Measurements from ENCODE around the gene EEFSEC.
"Not testable (repeated sequence)": the region's sequence is repeated elsewhere in the genome, so short reads cannot be mapped to it uniquely, and the experiment has no call there.

The EEFSEC gene

DNA sequence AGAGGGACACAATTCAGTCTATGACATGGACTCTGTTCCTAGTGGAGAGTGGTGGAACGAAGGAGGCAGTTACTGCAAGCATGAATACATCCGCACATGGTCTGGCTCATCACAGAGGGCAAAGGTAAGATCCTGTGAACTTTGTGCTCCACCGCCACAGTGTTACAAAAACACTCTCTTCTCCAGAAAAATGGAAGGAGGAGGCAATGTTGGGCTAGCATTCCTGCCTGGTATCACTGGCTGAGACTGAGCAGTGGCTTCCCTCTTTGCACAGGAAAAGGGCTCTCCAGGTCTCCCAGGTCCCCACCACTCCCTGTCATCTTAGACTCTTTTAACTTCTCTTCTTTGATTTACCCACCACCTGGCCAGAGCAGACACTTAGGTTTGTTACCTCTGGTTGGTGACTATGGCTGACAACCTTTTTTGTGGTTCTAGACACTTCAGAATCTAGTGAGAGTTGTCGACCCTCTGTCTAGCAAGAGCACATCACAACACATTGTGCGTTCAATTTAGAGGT lies 1.5 kb upstream of the EEFSEC start:
- DNase-seq (ENCODE audit: low read depth in 2 of 2, low spot score in 1 of 2): no peak

DNA sequence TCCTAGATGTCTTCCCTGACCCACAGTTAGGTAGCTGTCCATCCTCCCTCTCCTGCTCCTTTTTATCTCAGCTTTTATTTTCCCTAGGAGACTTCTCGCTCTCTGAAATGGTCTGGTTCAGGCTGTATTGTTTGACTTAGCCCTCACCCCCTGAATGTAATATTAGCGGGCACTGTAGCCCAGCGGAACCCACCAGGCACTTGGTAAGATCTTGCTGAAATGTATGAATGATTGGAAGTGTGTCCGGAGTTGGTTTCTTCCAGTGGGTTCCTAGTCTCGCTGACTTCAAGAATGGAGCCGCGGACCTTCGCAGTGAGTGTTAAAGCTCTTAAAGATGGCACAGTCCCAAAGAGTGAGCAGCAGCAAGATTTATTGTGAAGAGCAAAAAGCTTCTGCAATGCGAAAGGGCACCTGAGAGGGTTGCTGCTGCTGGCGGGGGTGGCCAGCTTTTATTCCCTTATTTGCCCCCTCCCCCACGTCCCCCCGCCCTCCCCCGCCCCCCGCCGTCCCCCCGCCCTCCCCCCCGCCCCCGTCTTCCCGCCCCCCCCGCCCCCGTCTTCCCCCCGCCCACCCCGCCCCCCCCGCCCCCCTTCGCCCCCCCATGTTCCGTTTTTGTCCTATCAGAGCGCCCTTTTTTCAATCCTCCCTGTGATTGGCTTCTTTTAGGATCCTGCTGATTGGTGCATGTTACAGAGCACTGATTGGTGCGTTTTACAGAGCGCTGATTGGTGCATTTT lies 694 bp upstream of the EEFSEC start:
- DNase-seq (ENCODE audit: low read depth in 2 of 2, low spot score in 1 of 2): no peak

DNA sequence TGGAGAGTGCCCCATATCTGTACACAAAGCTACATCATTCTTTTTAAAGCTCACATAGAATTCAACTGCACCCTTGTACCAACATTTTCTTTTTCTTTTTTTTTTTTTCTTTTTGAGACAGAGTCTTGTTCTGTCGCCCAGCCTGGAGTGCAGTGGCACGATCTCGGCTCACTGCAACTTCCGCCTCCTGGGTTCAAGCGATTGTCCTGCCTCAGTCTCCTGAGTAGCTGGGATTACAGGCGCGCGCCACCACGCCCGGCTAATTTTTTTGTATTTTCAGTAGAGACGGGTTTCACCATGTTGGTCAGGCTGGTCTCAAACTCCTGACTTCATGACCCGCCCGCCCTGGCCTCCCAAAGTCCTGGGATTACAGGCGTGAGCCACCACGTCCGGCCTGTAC lies 1.1 kb downstream of the EEFSEC start:
- not testable (repeated sequence) for DNase-seq (ENCODE audit: low read depth in 2 of 2, low spot score in 1 of 2)

DNA sequence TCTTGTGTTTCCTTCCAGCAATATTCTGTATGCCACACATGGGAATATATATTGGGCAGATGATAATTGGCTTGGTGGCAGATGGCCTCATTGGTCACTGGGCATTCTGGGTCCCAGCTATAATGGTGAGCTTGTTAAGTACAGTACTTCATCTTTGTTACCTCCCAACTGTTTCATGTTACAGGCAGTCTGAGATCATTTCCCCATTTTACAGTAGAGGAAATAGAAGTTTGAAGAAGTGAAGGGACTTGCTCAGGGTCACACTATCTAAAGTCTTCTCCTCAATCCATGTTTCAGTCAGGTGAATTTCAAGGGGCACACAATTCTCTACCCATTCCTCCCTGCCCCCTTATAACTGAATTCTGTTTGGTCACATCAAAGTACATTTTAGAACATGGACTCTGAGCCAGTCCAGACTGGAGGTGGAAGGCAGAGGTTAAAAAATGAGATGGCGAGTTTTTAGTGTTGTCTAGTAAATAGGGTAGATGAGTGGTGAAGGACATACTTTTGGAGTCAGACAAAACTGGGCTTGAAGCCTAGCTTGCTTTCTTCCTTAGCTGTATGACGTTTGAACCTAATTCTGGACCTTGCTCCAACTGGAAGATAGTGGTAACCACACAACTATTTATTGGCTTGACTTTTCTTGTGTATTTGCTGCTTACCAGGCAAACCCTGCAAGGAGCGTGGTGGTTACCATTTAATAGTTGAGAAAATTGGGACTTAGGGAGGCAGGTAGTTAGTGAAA lies 2.5 kb downstream of the EEFSEC start:
- no peak for DNase-seq (ENCODE audit: low read depth in 2 of 2, low spot score in 1 of 2)

DNA sequence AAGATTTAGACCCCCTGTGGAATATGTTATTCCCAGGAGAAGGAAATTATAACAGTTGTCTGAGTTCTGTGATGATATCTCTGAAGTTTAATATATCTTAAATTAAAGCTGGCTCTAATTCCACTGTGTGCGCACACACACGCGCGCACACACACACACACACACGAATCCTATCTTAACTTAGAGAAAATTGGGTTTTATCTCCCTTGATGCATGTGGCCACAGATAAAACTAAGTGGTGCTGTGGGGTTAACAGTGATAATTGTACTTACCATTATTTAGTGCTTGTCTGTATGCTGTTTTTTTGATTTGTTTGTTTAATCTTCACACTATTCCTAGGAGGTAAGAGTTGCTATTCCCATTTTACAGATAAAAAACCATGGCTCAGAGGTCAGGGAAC lies 7.4 kb downstream of the EEFSEC start:
- DNase-seq (ENCODE audit: low read depth in 2 of 2, low spot score in 1 of 2): no peak

DNA sequence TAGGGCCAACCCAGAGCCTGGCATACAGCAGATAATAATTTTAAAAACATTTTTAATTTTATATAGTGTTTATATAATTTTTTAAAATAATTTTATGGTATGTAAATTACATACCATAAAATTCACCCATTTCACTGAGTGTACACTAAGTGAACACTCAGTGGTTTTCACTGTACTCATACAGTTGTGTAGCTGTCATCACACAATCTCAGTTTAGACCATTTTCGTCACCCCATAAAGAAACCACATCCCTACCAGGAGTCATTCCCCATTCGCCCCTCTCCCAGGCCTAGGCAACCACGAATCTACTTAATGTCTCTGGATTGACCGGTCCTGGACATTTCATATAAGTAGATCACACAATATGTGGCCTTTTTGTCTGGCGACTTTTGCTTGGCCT lies 10.2 kb downstream of the EEFSEC start:
- no peak for DNase-seq (ENCODE audit: low read depth in 2 of 2, low spot score in 1 of 2)

DNA sequence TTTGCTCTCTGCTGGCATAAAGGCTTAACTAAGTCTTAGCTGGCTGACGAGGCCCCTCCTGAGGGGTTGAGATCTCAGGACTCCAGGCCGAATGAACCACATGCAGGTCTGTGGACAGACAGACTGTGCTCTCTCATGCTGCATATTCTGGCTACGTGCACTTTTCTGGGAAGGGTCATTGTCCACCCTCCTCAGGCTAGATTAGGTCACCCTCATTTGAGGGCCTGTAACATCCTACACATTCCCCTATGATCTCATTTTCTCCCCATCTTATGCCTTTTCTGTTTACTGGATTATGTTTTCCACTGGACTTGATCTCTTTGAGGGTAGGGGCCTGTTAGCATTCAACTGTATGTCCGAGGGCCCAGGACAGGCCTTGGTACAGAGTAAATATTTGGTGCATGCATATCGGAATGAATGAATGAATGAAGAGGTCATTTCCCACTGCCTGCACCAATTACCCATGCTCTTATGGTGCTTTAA lies 13.7 kb downstream of the EEFSEC start:
- DNase-seq (ENCODE audit: low read depth in 2 of 2, low spot score in 1 of 2): no peak

DNA sequence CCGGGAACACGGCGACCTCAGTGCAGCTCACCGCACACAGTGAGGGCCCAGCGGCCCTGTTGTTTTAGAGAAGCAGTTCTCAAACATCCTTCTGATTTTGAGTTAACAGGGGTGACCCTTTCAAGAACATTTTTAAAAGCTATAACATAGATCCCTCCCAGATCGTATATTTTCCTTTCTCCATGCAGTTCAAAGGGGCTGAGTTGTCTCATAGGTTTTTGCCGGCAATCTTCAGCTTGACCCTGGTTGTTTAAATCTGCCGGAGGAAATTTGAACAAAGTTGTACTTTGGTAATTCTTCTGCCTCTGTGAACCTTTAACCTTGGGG lies 14.3 kb downstream of the EEFSEC start:
- DNase-seq (ENCODE audit: low read depth in 2 of 2, low spot score in 1 of 2): no peak

DNA sequence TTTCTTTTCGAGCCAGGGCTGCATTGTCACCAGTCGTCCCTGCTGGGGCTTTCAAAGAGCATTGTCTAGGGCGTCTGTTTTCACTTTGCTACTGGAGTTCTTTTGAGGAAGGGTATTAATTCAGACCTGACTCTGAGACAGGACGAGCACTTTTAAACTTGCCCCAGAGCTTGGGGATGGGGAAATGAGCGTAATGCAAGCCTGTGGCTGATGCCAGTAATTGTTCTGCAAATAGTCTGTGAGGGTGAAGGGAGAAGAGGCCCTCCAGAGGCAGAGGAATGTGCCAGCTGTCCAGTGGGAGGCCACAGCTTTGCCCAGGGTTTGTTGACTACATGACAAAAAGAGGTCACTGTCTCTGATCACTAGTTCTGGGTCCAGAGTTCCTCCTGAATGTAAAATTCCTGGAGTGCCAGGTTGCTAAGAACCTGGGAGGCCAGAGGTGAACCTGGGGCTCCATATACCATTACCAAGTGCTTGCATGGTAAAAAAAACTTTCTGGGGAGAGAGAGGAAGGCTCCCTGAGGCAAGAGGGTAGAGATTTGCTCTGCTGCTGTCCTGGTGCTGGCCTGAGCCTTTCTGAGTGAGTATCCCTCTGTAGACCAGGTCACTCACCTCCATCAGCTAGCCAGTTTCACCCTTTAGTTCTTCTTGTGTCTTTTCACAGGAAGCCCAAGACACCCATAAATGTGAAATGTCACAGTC lies 14.8 kb downstream of the EEFSEC start:
- no peak for DNase-seq (ENCODE audit: low read depth in 2 of 2, low spot score in 1 of 2)

DNA sequence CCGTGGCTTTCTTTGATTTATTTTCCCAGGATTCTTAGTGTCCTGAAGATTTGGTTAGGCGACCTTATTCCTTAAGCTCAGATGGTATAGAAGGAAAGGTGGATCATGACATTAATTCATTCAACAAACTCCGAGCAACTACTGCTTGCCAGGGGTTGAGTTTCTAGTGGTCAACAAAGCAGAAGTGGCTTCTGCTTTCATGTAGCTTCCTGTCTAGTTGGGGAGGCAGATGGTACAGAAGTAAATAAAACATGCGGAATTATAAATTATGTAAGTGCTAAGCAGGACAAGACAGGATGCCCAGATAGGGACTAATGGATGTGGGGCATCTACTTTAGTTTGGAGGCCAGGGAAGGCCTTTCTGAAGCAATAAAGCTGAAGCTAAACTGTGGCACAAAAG lies 15.6 kb downstream of the EEFSEC start:
- DNase-seq (ENCODE audit: low read depth in 2 of 2, low spot score in 1 of 2): no peak

DNA sequence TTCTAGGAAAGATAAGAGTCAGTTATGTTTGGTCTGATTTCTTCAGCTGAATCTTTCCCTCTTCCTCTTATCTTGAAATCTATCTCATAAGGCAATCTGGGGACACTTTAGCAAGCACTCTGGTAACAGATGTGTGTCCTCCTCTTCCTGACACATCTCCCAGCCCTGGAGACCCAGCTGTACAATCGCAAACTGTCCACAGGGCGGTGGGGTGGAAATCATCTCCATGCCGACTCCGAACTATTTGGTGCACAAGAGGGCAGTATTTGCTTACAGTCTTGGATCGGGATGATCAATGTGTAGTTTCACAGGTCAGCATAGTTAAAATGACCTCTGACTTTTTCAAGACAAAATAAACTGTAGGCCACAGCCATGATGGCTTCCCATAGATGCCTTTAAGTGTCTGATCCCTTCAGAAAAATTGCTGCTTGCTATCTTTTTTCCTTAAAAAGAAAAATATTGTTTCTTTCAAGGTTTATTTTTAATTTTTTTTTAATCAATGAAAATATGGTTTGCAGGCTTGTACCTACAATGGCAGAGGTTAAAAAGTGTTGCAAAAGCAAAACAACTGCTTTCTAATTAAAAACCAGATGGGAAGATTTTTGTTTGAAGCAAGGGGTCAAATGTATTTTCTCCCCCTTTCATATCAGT lies 17.7 kb downstream of the EEFSEC start:
- no peak for DNase-seq (ENCODE audit: low read depth in 2 of 2, low spot score in 1 of 2)

DNA sequence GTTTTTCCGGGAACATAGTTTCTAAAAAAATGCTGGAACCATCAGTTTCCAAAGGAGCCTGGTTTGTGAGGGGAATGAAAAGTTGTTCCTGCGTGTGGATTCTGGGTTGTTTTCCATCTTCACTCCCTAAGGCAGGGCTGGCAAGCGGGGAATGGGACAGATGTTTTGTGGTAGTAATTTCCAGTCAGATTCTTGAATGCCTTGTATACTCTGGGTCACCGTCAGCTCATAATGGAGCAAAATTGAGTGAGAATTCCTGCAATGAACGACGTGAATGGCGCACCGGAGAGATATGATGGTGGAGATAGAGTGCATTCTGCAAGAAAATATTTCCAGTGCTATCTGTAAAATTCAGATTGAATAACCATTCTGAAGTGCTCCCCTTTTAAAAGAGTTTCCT lies 19.9 kb downstream of the EEFSEC start:
- DNase-seq (ENCODE audit: low read depth in 2 of 2, low spot score in 1 of 2): no peak

DNA sequence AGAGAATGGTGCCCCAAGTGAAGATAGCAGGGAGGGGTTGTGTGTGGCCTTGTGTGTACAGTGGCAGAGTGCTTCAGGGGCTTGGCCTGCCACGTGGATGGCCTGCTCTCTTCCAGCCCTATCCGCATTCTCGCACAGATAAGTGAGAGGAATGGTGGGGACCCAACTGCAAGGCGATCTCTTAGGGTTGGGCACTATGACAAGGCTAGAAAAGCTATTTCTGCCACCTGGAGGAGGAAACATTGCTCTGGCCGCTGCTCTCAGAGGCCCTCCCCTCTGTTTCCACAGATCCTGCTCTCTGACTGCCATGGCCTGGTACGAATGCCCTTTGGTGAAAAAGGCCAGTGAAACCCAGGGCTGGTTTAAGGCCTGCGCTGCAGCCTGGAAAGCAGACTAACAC lies 20.6 kb downstream of the EEFSEC start:
- no peak for DNase-seq (ENCODE audit: low read depth in 2 of 2, low spot score in 1 of 2)

DNA sequence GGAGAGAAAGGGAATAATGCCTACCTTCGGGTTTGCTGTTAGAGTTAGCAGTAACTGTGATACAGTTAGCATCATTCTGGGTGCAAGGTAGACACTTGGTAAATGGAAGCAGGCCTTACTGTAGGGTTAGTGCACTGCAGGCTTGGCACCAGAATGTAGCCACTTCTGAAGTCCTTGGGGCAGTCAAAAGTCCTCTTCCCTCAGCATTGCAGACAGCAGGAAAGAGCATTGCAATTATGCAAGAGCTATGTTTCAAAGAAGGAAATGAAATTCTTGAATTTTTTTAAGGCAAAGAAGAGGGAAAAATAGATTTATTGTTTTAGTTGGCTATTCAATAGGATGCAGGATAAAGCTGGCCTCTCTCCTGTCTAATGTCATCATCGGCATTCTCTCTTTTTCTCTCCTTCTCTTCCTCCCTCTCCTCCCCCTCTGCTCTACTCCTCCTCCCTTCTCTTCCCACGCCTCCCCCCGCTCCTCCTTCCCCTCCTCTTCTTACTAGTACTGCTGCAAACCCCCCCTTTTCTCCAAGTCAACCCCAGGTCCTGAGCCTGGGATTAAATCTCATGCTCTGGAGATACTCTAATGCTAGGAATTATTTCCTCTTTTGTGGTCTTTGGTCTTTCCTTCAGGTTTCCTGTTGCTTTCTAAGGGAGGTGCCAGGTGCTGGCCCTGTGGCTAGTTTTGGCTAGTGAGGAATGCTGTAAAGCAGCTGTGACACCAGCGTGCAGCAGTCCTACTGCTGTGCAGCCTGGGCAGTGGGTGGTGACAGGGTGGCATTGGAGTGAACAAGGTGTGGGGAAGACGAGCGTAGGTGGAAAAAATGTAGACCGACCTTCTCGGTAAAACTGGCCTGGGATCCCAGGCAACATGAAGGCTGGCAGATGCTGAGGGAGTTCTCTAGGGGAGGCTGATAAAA lies 21.7 kb downstream of the EEFSEC start:
- DNase-seq (ENCODE audit: low read depth in 2 of 2, low spot score in 1 of 2): no peak

DNA sequence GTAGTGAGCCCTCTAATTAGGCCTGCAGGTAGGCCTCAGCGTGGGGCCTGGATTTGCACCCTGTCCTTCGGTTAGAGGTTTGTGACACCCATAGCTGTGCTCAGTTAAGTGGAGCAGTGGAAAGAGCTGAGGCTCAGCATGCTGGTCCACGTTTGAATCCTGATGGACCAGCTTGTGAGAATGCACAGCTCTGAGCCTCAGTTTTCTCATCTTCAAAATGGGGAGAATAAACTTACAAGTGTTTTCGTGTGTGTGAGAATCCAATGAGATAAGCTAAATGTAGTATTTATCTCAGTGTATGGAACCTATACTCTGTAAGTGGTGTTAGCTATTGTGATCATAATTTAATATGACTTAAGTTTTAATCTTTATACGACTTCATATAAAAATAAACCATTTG lies 22.5 kb downstream of the EEFSEC start:
- no peak for DNase-seq (ENCODE audit: low read depth in 2 of 2, low spot score in 1 of 2)

DNA sequence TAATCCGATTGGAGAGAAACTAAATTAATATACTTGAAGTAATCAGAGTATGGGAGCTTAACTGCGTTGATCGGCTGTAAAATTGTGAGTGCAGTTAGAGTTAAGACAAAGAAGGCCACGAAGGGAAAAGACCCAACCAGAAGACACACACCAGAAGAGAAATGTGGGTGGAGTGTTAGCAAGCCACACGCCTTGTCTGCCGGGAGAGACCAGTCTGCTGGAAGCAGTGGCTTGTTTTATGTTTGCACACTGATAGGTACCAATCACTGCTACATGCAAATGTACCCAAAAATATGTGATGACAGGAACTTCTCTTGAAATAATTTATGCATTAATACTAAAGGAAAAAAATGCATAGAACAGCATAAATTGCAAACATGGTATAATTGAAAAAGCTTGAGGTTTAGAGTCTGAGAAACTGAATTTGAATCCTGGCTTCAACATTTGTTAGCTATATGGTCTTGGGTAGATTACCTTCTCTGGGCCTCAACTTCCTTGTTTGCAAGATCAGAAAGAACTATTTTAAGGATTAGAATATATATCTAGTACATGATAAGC lies 23.1 kb downstream of the EEFSEC start:
- no peak for DNase-seq (ENCODE audit: low read depth in 2 of 2, low spot score in 1 of 2)

DNA sequence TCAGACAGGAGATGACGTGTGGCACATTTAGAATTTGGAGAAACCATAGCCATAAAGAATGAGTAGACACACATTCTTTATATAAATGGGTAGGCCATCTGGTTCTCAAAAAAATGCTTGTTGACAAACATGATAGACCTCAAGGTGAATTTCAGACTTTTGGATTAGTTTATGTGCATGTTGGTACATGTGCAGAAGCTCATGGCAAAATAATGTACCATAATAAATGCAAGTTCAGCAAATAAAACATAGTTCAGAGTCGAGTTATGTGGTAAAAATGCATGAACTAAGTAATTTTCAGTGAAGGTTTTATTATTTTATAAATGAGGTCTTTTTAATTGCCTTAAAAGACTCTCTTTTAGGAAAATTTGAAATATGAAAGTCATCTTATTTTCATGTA lies 24.6 kb downstream of the EEFSEC start:
- DNase-seq (ENCODE audit: low read depth in 2 of 2, low spot score in 1 of 2): no peak

DNA sequence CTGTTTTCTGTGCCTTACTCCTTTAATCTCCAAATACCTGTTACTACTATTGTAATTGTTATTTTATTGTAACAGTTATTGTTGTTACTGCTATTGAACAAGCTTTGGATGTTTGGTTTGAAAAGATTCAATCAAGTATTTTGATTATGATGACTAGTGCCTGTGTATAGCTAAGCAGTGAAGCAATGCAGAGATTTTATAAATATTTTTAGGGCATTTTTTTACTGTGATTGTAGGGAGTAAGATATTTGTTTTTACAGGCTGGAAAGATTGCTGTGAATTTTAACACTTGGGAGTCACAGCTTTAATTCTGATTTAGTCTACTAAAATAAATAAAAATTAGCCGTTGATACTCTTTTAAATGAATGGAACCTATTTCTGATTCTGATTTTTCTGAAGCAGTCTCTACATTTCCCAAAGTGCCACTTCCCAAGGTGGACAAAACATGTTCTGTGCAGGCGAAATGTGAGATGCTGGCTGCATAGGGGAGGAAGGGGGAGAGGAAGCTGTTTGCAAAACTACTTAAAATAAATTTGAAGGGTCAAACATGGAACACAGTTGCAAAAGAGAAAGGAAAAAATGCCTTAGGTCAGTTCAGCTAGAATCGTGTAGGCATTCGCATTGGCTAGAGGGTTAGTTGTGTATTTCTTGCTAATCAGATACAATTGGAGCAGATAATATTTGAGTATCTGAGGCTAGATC lies 25.7 kb downstream of the EEFSEC start:
- DNase-seq (ENCODE audit: low read depth in 2 of 2, low spot score in 1 of 2): no peak

DNA sequence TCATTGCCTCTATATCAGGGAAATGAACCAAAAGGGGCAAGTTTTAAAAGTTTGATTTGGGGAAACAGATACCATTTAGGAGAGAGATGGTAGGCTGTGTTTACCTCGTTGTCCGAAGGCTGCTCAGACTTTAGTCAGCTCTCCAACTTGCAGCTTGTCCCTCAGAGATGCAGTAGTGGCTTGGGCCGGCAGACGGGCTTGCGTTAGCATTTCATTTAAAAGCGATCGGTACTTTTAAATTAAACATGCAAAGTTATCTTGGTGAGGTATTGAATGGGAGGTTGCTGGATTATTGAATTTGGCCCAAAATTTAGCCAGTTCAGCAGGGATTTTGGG lies 26.2 kb downstream of the EEFSEC start:
- no peak for DNase-seq (ENCODE audit: low read depth in 2 of 2, low spot score in 1 of 2)

DNA sequence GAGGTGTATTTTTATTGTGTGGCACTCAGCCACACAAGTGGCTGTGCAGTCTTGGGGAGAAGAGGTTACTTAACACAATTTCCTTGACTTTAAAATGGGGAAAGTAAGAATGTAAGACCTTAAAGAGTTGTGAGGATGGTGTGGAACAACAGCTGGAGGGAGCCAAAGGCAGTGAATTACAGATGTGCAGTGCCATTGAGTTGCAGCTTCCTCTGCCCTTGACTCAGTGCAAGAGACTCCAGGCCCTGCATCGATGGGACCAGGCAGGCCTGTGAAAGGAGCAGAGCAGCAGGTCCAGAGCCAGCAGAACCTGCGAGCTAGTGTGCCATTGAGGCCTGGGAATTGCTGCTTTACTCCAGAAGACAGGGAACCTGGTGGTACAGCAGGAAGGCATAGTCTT lies 27.2 kb downstream of the EEFSEC start:
- no peak for DNase-seq (ENCODE audit: low read depth in 2 of 2, low spot score in 1 of 2)

All from stimulated activated CD8-positive, alpha-beta memory T cell treated with anti-CD3 and anti-CD28 coated beads, Interleukin-4, amount 100 ng/mL, for 1 hour (primary cell).